SK-N-SH (cell line): ENCODE data around the gene ZNRF1. TPM values are rescaled to one million over a fixed set of nuclear protein-coding genes. Genes with fewer than 3 reads are reported as not detected.
A peak's percentile ranks its signal among the peaks of the same experiment; 100 is the strongest.

ENCODE experiments used
- CTCF ChIA-PET: fragments of 300-600, 350-600 bp; formaldehyde crosslinking; extraction: SDS; loops from one replicate; lab custom pipeline; 2021; lab: Yijun Ruan, JAX
- POLR2A ChIA-PET: fragments of 350-600 bp; sonication (Branson Sonifier 250); formaldehyde crosslinking; extraction: SDS; loops from one replicate; lab custom pipeline; 2020; ENCODE audit warnings: antibody characterized with exemption, inconsistent platforms; lab: Yijun Ruan, JAX
- DNase-seq: peaks from one replicate; pipeline ENCODE4 v3.0.0; 2012
- H2AFZ ChIP-seq: fragments of 200-600 bp; sonication (generic); 2 replicates; pipeline ENCODE4 v1.8.1; 2016; ENCODE audit warnings: antibody characterized with exemption, mild to moderate bottlenecking, low read depth
- H3F3A ChIP-seq: fragments of 200-600 bp; sonication (generic); replicated peaks from 2 replicates; pipeline ENCODE3; 2016; ENCODE audit warnings: antibody characterized with exemption, mild to moderate bottlenecking; ENCODE audit not compliant: insufficient read depth
- H3K27ac ChIP-seq, 2 experiments: fragments of 200-500 bp in 1 of 2; fragments of 200-600 bp in 1 of 2; sonication (Bioruptor generic) in 1 of 2; sonication (generic), shearing (Covaris generic) in 1 of 2; 2 replicates each; pipeline versions ENCODE4 v1.5.1 to v1.6.1; 2014 to 2016; ENCODE audit warnings: low read depth in 2 of 2, inconsistent platforms in 1 of 2, low read length in 1 of 2, mild to moderate bottlenecking in 1 of 2, mixed read lengths in 1 of 2
- H3K27me3 ChIP-seq: fragments of 200-600 bp; sonication (generic), shearing (Covaris generic); 2 replicates; pipeline ENCODE4 v1.6.1; 2016; ENCODE audit warnings: mixed run types; ENCODE audit not compliant: insufficient read depth
- H3K36me3 ChIP-seq, 2 experiments: fragments of 200-500 bp in 1 of 2; fragments of 200-600 bp in 1 of 2; sonication (Bioruptor generic) in 1 of 2; sonication (generic) in 1 of 2; replicated peaks in 1 of 2; 2 replicates each; pipeline versions ENCODE3 to v1.5.1; 2014 to 2016; ENCODE audit warnings: low read length in 1 of 2, mild to moderate bottlenecking in 1 of 2; ENCODE audit not compliant: insufficient read depth in 2 of 2, control insufficient read depth in 1 of 2
- H3K4me1 ChIP-seq, 2 experiments: fragments of 200-500 bp in 1 of 2; fragments of 200-600 bp in 1 of 2; sonication (Bioruptor generic) in 1 of 2; sonication (generic), shearing (Covaris generic) in 1 of 2; 2 replicates each; pipeline versions ENCODE4 v1.5.1 to v1.6.1; 2014 to 2016; ENCODE audit warnings: low read depth in 1 of 2, low read length in 1 of 2, mixed run types in 1 of 2; ENCODE audit not compliant: insufficient read depth in 2 of 2, control insufficient read depth in 1 of 2
- H3K4me2 ChIP-seq: fragments of 200-600 bp; sonication (generic), shearing (Covaris generic); 2 replicates; pipeline ENCODE4 v1.6.1; 2017; ENCODE audit warnings: mixed run types
- H3K4me3 ChIP-seq, 2 experiments: fragments of 200-500 bp in 1 of 2; fragments of 200-600 bp in 1 of 2; sonication (Bioruptor generic) in 1 of 2; sonication (generic), shearing (Covaris generic) in 1 of 2; 2 replicates each; pipeline versions ENCODE4 v1.5.1 to v1.8.1; 2014 to 2016; ENCODE audit warnings: low read depth in 2 of 2, inconsistent platforms in 1 of 2, low read length in 1 of 2, mild to moderate bottlenecking in 1 of 2, mixed read lengths in 1 of 2, moderate library complexity in 1 of 2
- H3K79me2 ChIP-seq: fragments of 200-600 bp; sonication (generic); 2 replicates; pipeline ENCODE4 v1.8.1; 2017; ENCODE audit warnings: mild to moderate bottlenecking; ENCODE audit not compliant: insufficient read depth
- H3K9ac ChIP-seq: fragments of 200-600 bp; sonication (generic); 2 replicates; pipeline ENCODE4 v1.6.1; 2017; ENCODE audit warnings: mixed run types
- H3K9me2 ChIP-seq: fragments of 200-600 bp; sonication (generic); 2 replicates; pipeline ENCODE4 v1.6.1; 2017; ENCODE audit warnings: mixed run types
- H3K9me3 ChIP-seq: fragments of 200-600 bp; sonication (generic); 2 replicates; pipeline ENCODE4 v1.6.1; 2017; ENCODE audit warnings: mixed run types, mild to moderate bottlenecking, moderate library complexity
- H4K20me1 ChIP-seq: fragments of 200-600 bp; sonication (generic); 2 replicates; pipeline ENCODE4 v1.6.1; 2017; ENCODE audit warnings: mild to moderate bottlenecking, mixed run types; ENCODE audit not compliant: insufficient read depth
- EZH2phosphoT487 ChIP-seq: fragments of 200-600 bp; sonication (generic); IDR thresholded peaks from 2 replicates; pipeline ENCODE4 v1.6.1; 2017; ENCODE audit warnings: low read depth, mixed run types, mild to moderate bottlenecking, antibody characterized with exemption, moderate library complexity, borderline replicate concordance
- FOSL2 ChIP-seq: IDR thresholded peaks from 2 replicates; pipeline ENCODE4 v1.4.0; 2012; ENCODE audit warnings: low read depth, mild to moderate bottlenecking, moderate library complexity, borderline replicate concordance
- FOXJ3 ChIP-seq: sonication (generic); formaldehyde crosslinking; IDR thresholded peaks from 2 replicates; pipeline ENCODE4 v1.5.1; 2020; ENCODE audit warnings: mild to moderate bottlenecking, missing genetic modification reagents
- GABPA ChIP-seq: IDR thresholded peaks from 2 replicates; pipeline ENCODE4 v1.4.0; 2012; ENCODE audit warnings: low read depth, mild to moderate bottlenecking
- GATA2 ChIP-seq: sonication (generic); formaldehyde crosslinking; IDR thresholded peaks from 2 replicates; pipeline ENCODE4 v1.5.0; 2020; ENCODE audit warnings: mild to moderate bottlenecking, missing genetic modification reagents
- JUND ChIP-seq: IDR thresholded peaks from 2 replicates; pipeline ENCODE4 v1.4.0; 2012
- MXI1 ChIP-seq: IDR thresholded peaks from 2 replicates; pipeline ENCODE4 v1.6.1; 2012; ENCODE audit warnings: mild to moderate bottlenecking, low read depth, low read length, improper control_type of control experiment
- NFIC ChIP-seq: IDR thresholded peaks from 2 replicates; pipeline ENCODE4 v1.4.0; 2012; ENCODE audit warnings: borderline replicate concordance
- POLR2AphosphoS5 ChIP-seq: IDR thresholded peaks from 2 replicates; pipeline ENCODE4 v1.6.1; 2012; ENCODE audit warnings: low read depth, low read length
- RAD21 ChIP-seq: IDR thresholded peaks from 2 replicates; pipeline ENCODE4 v1.6.1; 2012; ENCODE audit warnings: mild to moderate bottlenecking, low read length
- RCOR1 ChIP-seq: fragments of 150-350 bp; IDR thresholded peaks from 2 replicates; pipeline ENCODE4 v1.6.1; 2017; ENCODE audit warnings: antibody characterized with exemption, low read length
- RFX5 ChIP-seq: IDR thresholded peaks from 2 replicates; pipeline ENCODE4 v1.6.1; 2012; ENCODE audit warnings: mild to moderate bottlenecking, improper control_type of control experiment, low read length
- RXRA ChIP-seq: IDR thresholded peaks from 2 replicates; pipeline ENCODE4 v1.4.0; 2012; ENCODE audit warnings: low read depth, mild to moderate bottlenecking, borderline replicate concordance
- SIN3A ChIP-seq: IDR thresholded peaks from 2 replicates; pipeline ENCODE4 v1.6.1; 2012; ENCODE audit warnings: low read depth, mild to moderate bottlenecking, low read length, moderate library complexity, borderline replicate concordance
- USF1 ChIP-seq: IDR thresholded peaks from 2 replicates; pipeline ENCODE4 v1.4.0; 2012; ENCODE audit warnings: low read depth, borderline replicate concordance
- WGBS: methylation state at CpG from one replicate; pipeline ENCODE4 v1.1.6; 2017; ENCODE audit warnings: low lambda C conversion rate; 5-methylcytosine and 5-hydroxymethylcytosine counted together
- polyA plus RNA-seq, 3 experiments: library from polyadenylated mRNA; depleted of rRNA; stranded (reverse); fragments of >200 nt; gene quantifications; 2 replicates each; pipeline ENCODE4 v1.2.3, GENCODE V29; 2012
- TF ChIP-seq, protein P1 (sequence below): fragments of 200-600 bp; sonication (generic); IDR thresholded peaks from 2 replicates; pipeline ENCODE4 v1.6.1; 2017; ENCODE audit warnings: antibody characterized with exemption, mild to moderate bottlenecking, moderate library complexity

Gene ZNRF1
- polyA plus RNA-seq, 1 of the 3 experiments (the other 2 are of a cell fraction), result 23.7 TPM

DNA sequence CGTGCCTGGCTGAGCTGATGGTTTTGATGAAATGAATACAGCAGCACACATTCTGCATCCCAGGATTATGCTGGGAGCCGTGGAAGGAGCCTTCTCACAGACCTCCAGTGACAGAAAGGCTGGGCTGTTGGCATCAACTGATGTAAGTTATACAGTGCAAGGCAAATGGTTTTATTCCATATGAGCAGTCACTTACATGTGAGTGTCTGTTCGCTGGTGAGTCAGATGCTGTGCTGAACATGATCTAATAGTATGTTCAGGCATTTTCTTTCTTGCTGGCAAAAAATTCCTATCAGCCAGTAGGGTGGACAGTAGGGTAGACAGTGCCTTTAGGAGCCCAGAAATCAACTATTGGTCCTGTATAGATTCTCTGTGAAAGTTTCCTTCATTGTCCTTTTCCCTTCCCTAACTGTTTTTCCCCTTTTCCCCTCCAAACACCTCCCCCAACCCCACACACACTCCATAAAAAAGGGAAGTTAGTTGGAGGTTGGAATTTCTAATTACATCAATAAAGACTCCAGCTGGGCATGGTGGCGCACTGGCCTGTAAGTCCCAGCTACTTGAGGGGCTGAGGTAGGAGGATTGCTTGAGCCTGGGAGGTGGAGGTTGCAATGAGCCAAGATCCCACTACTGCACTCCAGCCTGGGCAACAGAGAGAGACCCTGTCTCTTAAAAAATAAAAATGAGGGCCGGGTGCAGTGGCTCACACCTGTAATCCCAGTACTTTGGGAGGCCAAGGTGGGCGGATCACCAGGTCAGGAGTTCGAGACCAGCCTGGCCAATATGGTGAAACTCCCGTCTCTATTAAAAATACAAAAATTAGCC is 81.6 kb downstream of the ZNRF1 start:
- WGBS, result 98% methylated on average over 7 of the region's 8 CpGs
- Histone ChIP-seq H3K4me3 (no peak overlapping the region), H3K79me2 (peaks cover 84% of the 10 kb centered on the region), H3K4me1 (peaks cover 4 to 13% of the 10 kb centered on the region in 2 experiments; a peak in 1 of 4 replicates), H3K36me3 (peaks cover 0 to 3% of the 10 kb centered on the region in 2 experiments), H3K4me2 (peak overlapping the region; percentile 44; the same call in 1 of the 2 replicates), H3K27me3 (no peaks in the 10 kb centered on the region), H4K20me1 (peaks cover 27% of the 10 kb centered on the region; the same call in 1 of the 2 replicates), H3K9me2 (no peaks in the 10 kb centered on the region), H3K9ac (no peak overlapping the region), H3K9me3 (no peaks in the 10 kb centered on the region; the same call in 1 of the 2 replicates), H2AFZ (no peak overlapping the region), H3F3A (no peaks in the 10 kb centered on the region), H3K27ac (peak overlapping the region in 1 of 2 experiments; percentile 35; a peak in 1 of 4 replicates)
- CTCF ChIA-PET, result interaction anchor here (0.7 to 1.5 kb wide), 3 partner anchors 16 to 82 kb away, joined by 3 read pairs; partner anchors contain the start of gene ZNRF1
- POLR2A ChIA-PET, result no interaction called here
- no peak for DNase-seq
- TF ChIP-seq FOSL2 (peak; percentile 50; the same call in 1 of the 2 replicates), MXI1 (no peak), GATA2 (CRISPR knock-in tag) (no peak), GABPA (no peak), RXRA (no peak), SIN3A (no peak), RAD21 (no peak), JUND (0 out of 2 replicates have a peak, but pooled peaks have one; percentile 16), USF1 (no peak), EZH2phosphoT487 (no peak), RCOR1 (no peak), POLR2AphosphoS5 (no peak), RFX5 (no peak), FOXJ3 (CRISPR knock-in tag) (no peak), NFIC (no peak)
- TF ChIP-seq, protein P1, sequence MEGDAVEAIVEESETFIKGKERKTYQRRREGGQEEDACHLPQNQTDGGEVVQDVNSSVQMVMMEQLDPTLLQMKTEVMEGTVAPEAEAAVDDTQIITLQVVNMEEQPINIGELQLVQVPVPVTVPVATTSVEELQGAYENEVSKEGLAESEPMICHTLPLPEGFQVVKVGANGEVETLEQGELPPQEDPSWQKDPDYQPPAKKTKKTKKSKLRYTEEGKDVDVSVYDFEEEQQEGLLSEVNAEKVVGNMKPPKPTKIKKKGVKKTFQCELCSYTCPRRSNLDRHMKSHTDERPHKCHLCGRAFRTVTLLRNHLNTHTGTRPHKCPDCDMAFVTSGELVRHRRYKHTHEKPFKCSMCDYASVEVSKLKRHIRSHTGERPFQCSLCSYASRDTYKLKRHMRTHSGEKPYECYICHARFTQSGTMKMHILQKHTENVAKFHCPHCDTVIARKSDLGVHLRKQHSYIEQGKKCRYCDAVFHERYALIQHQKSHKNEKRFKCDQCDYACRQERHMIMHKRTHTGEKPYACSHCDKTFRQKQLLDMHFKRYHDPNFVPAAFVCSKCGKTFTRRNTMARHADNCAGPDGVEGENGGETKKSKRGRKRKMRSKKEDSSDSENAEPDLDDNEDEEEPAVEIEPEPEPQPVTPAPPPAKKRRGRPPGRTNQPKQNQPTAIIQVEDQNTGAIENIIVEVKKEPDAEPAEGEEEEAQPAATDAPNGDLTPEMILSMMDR, result no peak
- TF ChIP-seq, all 33 proteins: peak for 2
